A549 (cell line): ENCODE results near the gene WBP1L. TPM values are rescaled to one million over a fixed set of nuclear protein-coding genes. Genes with fewer than 3 reads are reported as not detected.

Experiments used
- ATAC-seq, 2 experiments: fragments of 200-7000 bp in 1 of 2; fragments of >200 bp in 1 of 2; cut with Nextera tagmentation in 1 of 2; cut with Tn5 transposase in 1 of 2; 3 replicates each; pipeline versions ENCODE4 v1.8.0 to v1.9.1; 2018 to 2020; ENCODE audit warnings: mild to moderate bottlenecking in 1 of 2, moderate library complexity in 1 of 2
- CTCF ChIA-PET: fragments of 300-600 bp; sonication (Branson Sonifier 250); formaldehyde crosslinking; extraction: SDS; loops from one replicate; lab custom pipeline; 2021; ENCODE audit warnings: antibody characterized with exemption, inconsistent platforms; lab: Yijun Ruan, JAX
- POLR2A ChIA-PET: fragments of 350-600 bp; formaldehyde crosslinking; extraction: SDS; loops from one replicate; lab custom pipeline; 2021; ENCODE audit warnings: antibody characterized with exemption, inconsistent platforms; lab: Yijun Ruan, JAX
- DNase-seq, 2 experiments: peaks; one replicate each; pipeline versions ENCODE4 v3.0.0 to v3.0.0-alpha.2; 2011 to 2016; ENCODE audit warnings: low read depth in 1 of 2, low spot score in 1 of 2
- FAIRE-seq: peaks from 2 replicates; lab custom pipeline; 2011; peaks lifted over from hg19 to GRCh38; lab: Jason Lieb, UNC
- H3K27ac ChIP-seq, 2 experiments: fragments of >200 bp; sonication (Bioruptor Twin); formaldehyde crosslinking; 3 replicates each; pipeline ENCODE4 v1.5.1; 2016 to 2017
- H3K4me1 ChIP-seq: fragments of >200 bp; sonication (Bioruptor Twin); formaldehyde crosslinking; 3 replicates; pipeline ENCODE4 v1.6.1; 2016
- H3K4me2 ChIP-seq: fragments of >200 bp; sonication (Bioruptor Twin); formaldehyde crosslinking; 3 replicates; pipeline ENCODE4 v1.6.1; 2016
- H3K4me3 ChIP-seq: fragments of >200 bp; sonication (Bioruptor Twin); formaldehyde crosslinking; 3 replicates; pipeline ENCODE4 v1.5.1; 2016
- H3K9me3 ChIP-seq: fragments of >200 bp; sonication (Bioruptor Twin); formaldehyde crosslinking; 3 replicates; pipeline ENCODE4 v1.6.1; 2016
- ATOH8 ChIP-seq: fragments of 250-450 bp; sonication (Bioruptor Pico); IDR thresholded peaks from 2 replicates; pipeline ENCODE4 v1.5.0; 2020; ENCODE audit warnings: low read depth, mild to moderate bottlenecking, moderate library complexity
- CBX8 ChIP-seq: fragments of 200-600 bp; sonication (generic); IDR thresholded peaks from 2 replicates; pipeline ENCODE4 v1.6.1; 2016
- CEBPB ChIP-seq, 2 experiments: fragments of >200 bp in 1 of 2; sonication (Bioruptor Twin) in 1 of 2; formaldehyde crosslinking in 1 of 2; IDR thresholded peaks; 2 replicates each; pipeline ENCODE4 v1.6.1; 2012 to 2016
- EHMT2 ChIP-seq: fragments of 200-600 bp; sonication (generic); IDR thresholded peaks from 2 replicates; pipeline ENCODE4 v1.6.1; 2016; ENCODE audit warnings: antibody characterized with exemption, low read depth, mild to moderate bottlenecking, moderate library complexity
- FOSB ChIP-seq: fragments of 250-450 bp; sonication (Bioruptor Pico); IDR thresholded peaks from 2 replicates; pipeline ENCODE4 v1.5.0; 2020; ENCODE audit warnings: mild to moderate bottlenecking, moderate library complexity
- FOSL2 ChIP-seq, 2 experiments: fragments of 450-650 bp in 1 of 2; fragments of >200 bp in 1 of 2; sonication (Bioruptor Twin) in 1 of 2; formaldehyde crosslinking; IDR thresholded peaks; 2 replicates each; pipeline versions ENCODE4 v1.5.0 to v1.6.1; 2016 to 2020; ENCODE audit warnings: mild to moderate bottlenecking in 1 of 2, moderate library complexity in 1 of 2
- FOXS1 ChIP-seq: fragments of 250-450 bp; sonication (Bioruptor Pico); IDR thresholded peaks from 2 replicates; pipeline ENCODE4 v1.5.0; 2020; ENCODE audit warnings: mild to moderate bottlenecking, moderate library complexity
- GATA3 ChIP-seq: IDR thresholded peaks from 2 replicates; pipeline ENCODE4 v1.6.1; 2012; ENCODE audit warnings: borderline replicate concordance
- HEYL ChIP-seq: fragments of 250-450 bp; sonication (Bioruptor Pico); IDR thresholded peaks from 2 replicates; pipeline ENCODE4 v1.8.0; 2021; ENCODE audit warnings: mild to moderate bottlenecking, moderate library complexity
- HMGXB4 ChIP-seq: fragments of 250-450 bp; sonication (Bioruptor Pico); IDR thresholded peaks from 2 replicates; pipeline ENCODE4 v1.5.0; 2021; ENCODE audit warnings: mild to moderate bottlenecking, moderate library complexity, borderline replicate concordance
- HOXB13 ChIP-seq: fragments of 250-450 bp; sonication (Bioruptor Pico); IDR thresholded peaks from 2 replicates; pipeline ENCODE4 v1.5.0; 2020; ENCODE audit warnings: low read depth, mild to moderate bottlenecking, moderate library complexity
- KDM1A ChIP-seq: fragments of 200-600 bp; sonication (generic); IDR thresholded peaks from 2 replicates; pipeline ENCODE4 v1.6.1; 2016; ENCODE audit warnings: low read depth, mild to moderate bottlenecking
- MAFK ChIP-seq: fragments of 450-650 bp; IDR thresholded peaks from 2 replicates; pipeline ENCODE4 v1.6.1; 2014; ENCODE audit not compliant: partially characterized antibody
- MAX ChIP-seq: IDR thresholded peaks from 2 replicates; pipeline ENCODE4 v1.6.1; 2012
- NFE2L2 ChIP-seq: fragments of 150-350 bp; conservative IDR thresholded peaks from 2 replicates; pipeline ENCODE4 v1.6.1; 2014; ENCODE audit warnings: low read length
- NR3C1 ChIP-seq: fragments of >200 bp; sonication (Bioruptor Twin); formaldehyde crosslinking; IDR thresholded peaks from 3 replicates; pipeline ENCODE4 v1.6.1; 2017
- RAD21 ChIP-seq, 2 experiments: fragments of >200 bp in 1 of 2; sonication (Bioruptor Twin) in 1 of 2; formaldehyde crosslinking in 1 of 2; IDR thresholded peaks in 1 of 2; conservative IDR thresholded peaks in 1 of 2; 2 replicates in 1 of 2; 3 replicates in 1 of 2; pipeline ENCODE4 v1.6.1; 2012 to 2018; ENCODE audit warnings: inconsistent platforms in 1 of 2
- RARB ChIP-seq: fragments of 250-450 bp; sonication (Bioruptor Pico); IDR thresholded peaks from 2 replicates; pipeline ENCODE4 v1.8.0; 2021; ENCODE audit warnings: mild to moderate bottlenecking, moderate library complexity
- RCOR1 ChIP-seq: fragments of 150-350 bp; IDR thresholded peaks from 2 replicates; pipeline ENCODE4 v1.6.1; 2014; ENCODE audit warnings: antibody characterized with exemption, low read length, low read depth
- RFX5 ChIP-seq: fragments of 450-650 bp; IDR thresholded peaks from 2 replicates; pipeline ENCODE4 v1.7.1; 2014; ENCODE audit warnings: antibody characterized with exemption, mild to moderate bottlenecking, moderate library complexity
- SREBF2 ChIP-seq: fragments of 450-650 bp; IDR thresholded peaks from 2 replicates; pipeline ENCODE4 v1.6.1; 2014; ENCODE audit warnings: mild to moderate bottlenecking, moderate library complexity
- TFCP2L1 ChIP-seq: fragments of 250-450 bp; sonication (Bioruptor Pico); IDR thresholded peaks from 2 replicates; pipeline ENCODE4 v1.5.0; 2021; ENCODE audit warnings: mild to moderate bottlenecking
- TP53 ChIP-seq: fragments of 250-450 bp; sonication (Bioruptor Pico); IDR thresholded peaks from 2 replicates; pipeline ENCODE4 v1.5.0; 2021; ENCODE audit warnings: mild to moderate bottlenecking, moderate library complexity
- WGBS: methylation state at CpG from one replicate; pipeline ENCODE4 v1.1.6; 2017; ENCODE audit errors: missing lambda C conversion rate; 5-methylcytosine and 5-hydroxymethylcytosine counted together
- polyA plus RNA-seq, 4 experiments: library from polyadenylated mRNA; depleted of rRNA in 3 of 4; stranded (reverse); fragments of >200 nt; fragmentation: RNase III in 1 of 4; extraction: RNeasy Plus Mini Kit Qiagen cat#74134 plus additional on column Dnase treatment in 1 of 4; gene quantifications; 2 replicates in 3 of 4; 3 replicates in 1 of 4; pipeline ENCODE4 v1.2.3, GENCODE V29; 2011 to 2017
- TF ChIP-seq, protein P1 (sequence below): fragments of >200 bp; sonication (Bioruptor Twin); formaldehyde crosslinking; IDR thresholded peaks from 3 replicates; pipeline ENCODE4 v1.5.1; 2016

Gene WBP1L
- polyA plus RNA-seq, 2 of the 4 experiments (the other 2 are of a cell fraction), result 19.8 to 23.5 TPM

DNA sequence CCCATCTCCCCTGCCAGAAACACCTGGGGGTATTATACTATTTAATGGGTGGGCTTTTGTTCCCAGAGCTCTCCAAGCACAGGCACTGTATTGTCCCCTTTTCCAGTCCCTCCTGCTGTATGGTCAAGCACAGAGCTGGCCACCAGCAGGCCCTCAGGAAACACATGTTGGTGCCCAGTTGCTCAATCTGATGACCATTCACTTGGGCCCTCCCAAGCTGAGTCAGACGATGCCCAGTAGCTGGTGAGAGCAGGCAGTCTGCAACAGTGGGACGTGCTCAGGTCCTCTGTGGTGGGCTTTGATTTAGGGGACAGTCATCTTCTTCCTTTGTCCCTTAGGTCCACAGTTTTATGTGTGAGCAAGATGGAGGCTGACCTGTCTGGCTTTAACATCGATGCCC is 17.5 kb upstream of the WBP1L start:
- Histone ChIP-seq H3K9me3 (no peaks in the 10 kb centered on the region), H3K4me2 (no peak overlapping the region), H3K4me3 (no peak overlapping the region), H3K4me1 (no peaks in the 10 kb centered on the region), H3K27ac (no peak overlapping the region)
- CTCF ChIA-PET, result interaction anchor here (2.3 to 2.8 kb wide), 2 partner anchors 13 to 175 kb away, joined by 9 to 13 read pairs; no protein-coding TSS in a partner anchor
- TF ChIP-seq RARB (CRISPR knock-in tag), result no peak
- TF ChIP-seq RCOR1, result no peak
- TF ChIP-seq TP53 (CRISPR knock-in tag), result no peak
- TF ChIP-seq HOXB13 (CRISPR knock-in tag), result no peak
- TF ChIP-seq CEBPB (IDR thresholded peaks at IDR 0.05), result peak in 1 of 2 experiments; percentile 10; a peak in 1 of 4 replicates
- no peak for TF ChIP-seq SREBF2
- no peak for TF ChIP-seq EHMT2
- POLR2A ChIA-PET, result interaction anchor here (2.0 kb wide), 1 partner anchor 12 kb away, joined by 6 read pairs; the partner anchor contains the start of genes ARL3 and SFXN2
- FAIRE-seq (no peak), ATAC-seq (no peak), DNase-seq (no peak)
- WGBS, result 64% methylated on average over 3 of the region's 3 CpGs

DNA sequence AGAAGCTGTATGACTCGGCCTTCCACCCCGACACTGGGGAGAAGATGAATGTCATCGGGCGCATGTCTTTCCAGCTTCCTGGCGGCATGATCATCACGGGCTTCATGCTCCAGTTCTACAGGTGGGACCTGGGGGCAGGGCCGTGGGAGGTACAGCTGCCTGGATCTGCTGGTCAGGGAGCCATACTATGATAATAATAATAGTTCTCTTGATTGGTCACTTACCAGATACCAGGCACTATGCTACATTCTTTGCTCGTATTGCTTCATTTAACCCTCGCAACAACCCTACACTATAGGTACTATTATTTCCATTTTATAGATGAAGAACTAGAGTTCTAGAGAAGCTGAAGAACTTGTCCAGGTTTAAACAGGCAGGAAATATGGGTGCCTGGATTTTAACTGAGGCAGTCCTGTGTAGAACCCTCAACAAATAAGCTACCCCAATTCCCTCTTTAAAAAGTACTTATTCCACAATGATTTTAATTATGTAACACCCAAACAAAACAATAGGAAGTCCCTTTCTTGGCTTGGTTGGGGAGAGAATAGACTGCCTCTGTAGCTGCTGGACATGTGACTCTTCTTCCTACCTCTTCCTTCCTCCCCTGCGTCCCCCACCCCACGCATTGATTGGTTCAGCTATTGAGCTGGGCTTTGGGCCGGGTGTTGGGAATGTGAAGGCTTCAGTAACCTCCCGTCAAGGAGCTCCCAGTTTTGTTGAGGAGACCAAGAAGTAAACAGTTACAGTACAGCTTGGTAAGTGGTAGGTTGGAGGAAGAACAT is 16.5 kb upstream of the WBP1L start:
- Histone ChIP-seq H3K4me2 (no peak overlapping the region), H3K27ac (no peak overlapping the region), H3K4me3 (no peak overlapping the region), H3K4me1 (no peaks in the 10 kb centered on the region), H3K9me3 (no peaks in the 10 kb centered on the region)
- WGBS, result 77% methylated on average over 13 of the region's 13 CpGs
- ATAC-seq (no peak), FAIRE-seq (no peak), DNase-seq (no peak)
- ChIA-PET CTCF (interaction anchor here (0.7 to 2.8 kb wide), 10 partner anchors 14 to 191 kb away, joined by 3 to 13 read pairs (median 4); partner anchors contain the start of genes CNNM2 and WBP1L), POLR2A (no interaction called here)
- TF ChIP-seq GATA3 (no peak), NR3C1 (no peak), HEYL (CRISPR knock-in tag) (no peak), RFX5 (no peak), RAD21 (conservative IDR thresholded peaks at IDR 0.05 in 1 of 2, IDR thresholded peaks at IDR 0.05 in 1 of 2) (no peak), RARB (CRISPR knock-in tag) (no peak), CEBPB (IDR thresholded peaks at IDR 0.05) (no peak), HMGXB4 (CRISPR knock-in tag) (no peak), FOSL2 (IDR thresholded peaks at IDR 0.05) (no peak), FOSL2 (CRISPR knock-in tag; IDR thresholded peaks at IDR 0.05) (no peak), NFE2L2 (no peak), FOXS1 (CRISPR knock-in tag) (no peak), RCOR1 (no peak), FOSB (CRISPR knock-in tag) (no peak), CBX8 (no peak), KDM1A (no peak), MAFK (no peak), ATOH8 (CRISPR knock-in tag) (no peak), TFCP2L1 (CRISPR knock-in tag) (no peak), MAX (no peak)
- TF ChIP-seq, protein P1, sequence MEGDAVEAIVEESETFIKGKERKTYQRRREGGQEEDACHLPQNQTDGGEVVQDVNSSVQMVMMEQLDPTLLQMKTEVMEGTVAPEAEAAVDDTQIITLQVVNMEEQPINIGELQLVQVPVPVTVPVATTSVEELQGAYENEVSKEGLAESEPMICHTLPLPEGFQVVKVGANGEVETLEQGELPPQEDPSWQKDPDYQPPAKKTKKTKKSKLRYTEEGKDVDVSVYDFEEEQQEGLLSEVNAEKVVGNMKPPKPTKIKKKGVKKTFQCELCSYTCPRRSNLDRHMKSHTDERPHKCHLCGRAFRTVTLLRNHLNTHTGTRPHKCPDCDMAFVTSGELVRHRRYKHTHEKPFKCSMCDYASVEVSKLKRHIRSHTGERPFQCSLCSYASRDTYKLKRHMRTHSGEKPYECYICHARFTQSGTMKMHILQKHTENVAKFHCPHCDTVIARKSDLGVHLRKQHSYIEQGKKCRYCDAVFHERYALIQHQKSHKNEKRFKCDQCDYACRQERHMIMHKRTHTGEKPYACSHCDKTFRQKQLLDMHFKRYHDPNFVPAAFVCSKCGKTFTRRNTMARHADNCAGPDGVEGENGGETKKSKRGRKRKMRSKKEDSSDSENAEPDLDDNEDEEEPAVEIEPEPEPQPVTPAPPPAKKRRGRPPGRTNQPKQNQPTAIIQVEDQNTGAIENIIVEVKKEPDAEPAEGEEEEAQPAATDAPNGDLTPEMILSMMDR, result no peak
